ENCODE measurements around the gene IFI27.

DNA sequence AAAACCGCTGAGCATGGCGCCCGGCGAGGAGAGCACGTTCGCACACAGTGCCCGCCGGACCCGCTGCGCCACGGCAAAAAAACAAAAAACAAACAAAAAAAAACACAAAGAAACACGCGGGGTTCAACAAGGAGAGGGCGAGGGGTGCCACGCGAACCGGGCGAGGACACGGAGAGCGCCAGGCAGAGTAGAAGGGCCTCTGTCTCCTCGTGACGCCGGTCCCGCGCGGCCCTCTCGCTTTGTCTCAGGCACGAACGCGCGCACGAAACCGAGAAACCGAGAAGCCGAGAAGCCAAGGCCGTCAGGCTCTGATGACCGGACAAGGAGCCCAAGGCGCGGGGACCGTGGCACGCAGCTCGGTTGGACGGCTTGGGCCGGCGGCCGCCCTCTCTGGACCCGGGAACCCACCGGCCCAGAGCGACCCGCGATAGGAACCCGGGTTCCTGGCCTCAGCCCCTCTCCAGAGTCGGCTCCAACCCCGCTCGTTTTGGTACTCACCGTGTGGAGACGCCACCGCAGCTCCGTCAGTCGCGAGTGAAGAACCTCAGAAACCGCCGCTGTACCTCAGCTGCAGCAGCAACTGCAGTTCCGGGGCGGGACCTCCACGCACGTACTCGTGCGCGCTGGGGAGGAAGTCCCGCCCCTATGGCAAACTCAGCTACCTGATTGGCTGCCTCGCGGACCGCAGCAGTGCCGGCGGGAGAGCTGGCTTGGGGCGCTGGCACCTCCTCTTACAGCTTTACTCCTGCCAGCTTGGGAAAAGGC lies 29.7 kb upstream of the IFI27 start, which contains the start of the genes DDX24 and IFI27L1:
- peak; percentile 44 for TF ChIP-seq PAX5 (IDR thresholded peaks at IDR 0.05; ENCODE audit: insufficient read depth, low read length, severe bottlenecking)
- peak; percentile 91 for TF ChIP-seq POLR2A (IDR thresholded peaks at IDR 0.05; ENCODE audit: low read depth, low read length)
- peak; percentile 83 for TF ChIP-seq TAF1 (IDR thresholded peaks at IDR 0.05; ENCODE audit: low read depth, low read length)
- peak; percentile 33; the same call in 1 of the 2 replicates for TF ChIP-seq POU2F2 (IDR thresholded peaks at IDR 0.05; ENCODE audit: low read depth, low read length)
